Brain microvascular endothelial cell (primary cell): Measurements from ENCODE around the gene POU2AF1.

ENCODE experiments used
- DNase-seq: peaks from one replicate; pipeline ENCODE4 v3.0.0-alpha.2; 2020
- H3K27ac ChIP-seq: fragments of 250-450 bp; sonication (Bioruptor Pico); 2 replicates; pipeline ENCODE4 v1.5.1; 2020; ENCODE audit warnings: mild to moderate bottlenecking, moderate library complexity
- H3K27me3 ChIP-seq: fragments of 250-450 bp; sonication (Bioruptor Pico); replicated peaks from 2 replicates; pipeline ENCODE4 v1.5.1; 2020; ENCODE audit warnings: mild to moderate bottlenecking
- H3K36me3 ChIP-seq: fragments of 250-450 bp; sonication (Bioruptor Pico); replicated peaks from 2 replicates; pipeline ENCODE4 v1.5.1; 2020; ENCODE audit warnings: mild to moderate bottlenecking
- H3K4me3 ChIP-seq: 2 replicates; pipeline ENCODE4 v1.5.1; 2011; ENCODE audit warnings: low read depth, mild to moderate bottlenecking, control low read depth, low read length, moderate library complexity
- CTCF ChIP-seq: IDR thresholded peaks from 2 replicates; pipeline ENCODE4 v1.5.1; 2011; ENCODE audit warnings: low read depth, mild to moderate bottlenecking, moderate library complexity, low read length, control low read depth, inconsistent platforms; ENCODE audit errors: missing control alignments
- in situ Hi-C: cut with HindIII; loops from 2 replicates; pipeline ENCODE4 v1.10.0; 2017; ENCODE audit warnings: low sequenced_read_pairs, low pct_ligation_motif_present

POU2AF1 gene

GRCh38 chr11:111422494-111423249 is 43.6 kb upstream of the POU2AF1 start:
- no peaks in the 10 kb centered on the region for H3K36me3 ChIP-seq
- H3K4me3 ChIP-seq: no peak overlapping the region
- H3K27ac ChIP-seq: no peak overlapping the region
- DNase-seq: peak; percentile 32
- in situ Hi-C loops: no loop called here
- peak; percentile 82 for TF ChIP-seq CTCF
- H3K27me3 ChIP-seq: no peaks in the 10 kb centered on the region

- H3K4me3 ChIP-seq: no peak overlapping the region
- H3K36me3 ChIP-seq: no peaks in the 10 kb centered on the region
- in situ Hi-C loops: no loop called here
- no peak for DNase-seq
- TF ChIP-seq CTCF: no peak
- no peaks in the 10 kb centered on the region for H3K27me3 ChIP-seq
- H3K27ac ChIP-seq: no peak overlapping the region
These were observed 42.2 kb upstream of the POU2AF1 start for GRCh38 chr11:111421251-111421650.

- DNase-seq: no peak
- TF ChIP-seq CTCF: no peak
- no peak overlapping the region for H3K27ac ChIP-seq
- H3K4me3 ChIP-seq: no peak overlapping the region
- H3K36me3 ChIP-seq: no peaks in the 10 kb centered on the region
- in situ Hi-C loops: no loop called here
- no peaks in the 10 kb centered on the region for H3K27me3 ChIP-seq
These were observed 40.7 kb upstream of the POU2AF1 start for GRCh38 chr11:111419641-111420327.

GRCh38 chr11:111419181-111419580 is 40.1 kb upstream of the POU2AF1 start:
- no peak for TF ChIP-seq CTCF
- in situ Hi-C loops: no loop called here
- H3K36me3 ChIP-seq: no peaks in the 10 kb centered on the region
- no peaks in the 10 kb centered on the region for H3K27me3 ChIP-seq
- no peak for DNase-seq
- no peak overlapping the region for H3K4me3 ChIP-seq
- H3K27ac ChIP-seq: no peak overlapping the region

GRCh38 chr11:111418436-111418787 is 39.3 kb upstream of the POU2AF1 start:
- no peak for DNase-seq
- TF ChIP-seq CTCF: no peak
- Histone ChIP-seq H3K27me3 (no peaks in the 10 kb centered on the region), H3K27ac (no peak overlapping the region), H3K36me3 (no peaks in the 10 kb centered on the region), H3K4me3 (no peak overlapping the region)
- in situ Hi-C loops: no loop called here
